H9 (cell line): ENCODE measurements around the gene SFXN5. TPM values are rescaled to one million over a fixed set of nuclear protein-coding genes. Genes with fewer than 3 reads are reported as not detected.

ENCODE experiments used
- DNase-seq: peaks from one replicate; pipeline ENCODE4 v3.0.0-alpha.2; 2017
- H2AFZ ChIP-seq: one replicate; pipeline ENCODE4 v1.6.1; 2013; ENCODE audit warnings: mild to moderate bottlenecking, low read length, control low read depth, moderate library complexity
- H2AK5ac ChIP-seq: 2 replicates; pipeline ENCODE4 v1.6.1; 2013; ENCODE audit warnings: low read length, control low read depth, mixed read lengths; ENCODE audit not compliant: insufficient read length
- H2BK120ac ChIP-seq: one replicate; pipeline ENCODE4 v1.6.1; 2013; ENCODE audit warnings: low read depth, mild to moderate bottlenecking, low read length, control low read depth, inconsistent platforms; ENCODE audit not compliant: poor library complexity, severe bottlenecking
- H2BK12ac ChIP-seq: 2 replicates; pipeline ENCODE4 v1.6.1; 2013; ENCODE audit warnings: low read length, control low read depth, mixed read lengths, low read depth; ENCODE audit not compliant: insufficient read length
- H2BK15ac ChIP-seq: 2 replicates; pipeline ENCODE4 v1.6.1; 2013; ENCODE audit warnings: low read depth, low read length, control low read depth
- H2BK20ac ChIP-seq: one replicate; pipeline ENCODE4 v1.6.1; 2013; ENCODE audit warnings: low read depth, mild to moderate bottlenecking, low read length, control low read depth, inconsistent platforms; ENCODE audit not compliant: poor library complexity, severe bottlenecking
- H2BK5ac ChIP-seq: 2 replicates; pipeline ENCODE4 v1.6.1; 2013; ENCODE audit warnings: low read length, control low read depth, mixed read lengths; ENCODE audit not compliant: insufficient read length
- H3K14ac ChIP-seq: 2 replicates; pipeline ENCODE4 v1.6.1; 2013; ENCODE audit warnings: low read length, control low read depth; ENCODE audit not compliant: insufficient read depth
- H3K18ac ChIP-seq: 2 replicates; pipeline ENCODE4 v1.6.1; 2013; ENCODE audit warnings: low read depth, mild to moderate bottlenecking, mixed read lengths, low read length, control low read depth; ENCODE audit not compliant: insufficient read length
- H3K23ac ChIP-seq: 2 replicates; pipeline ENCODE4 v1.6.1; 2013; ENCODE audit warnings: low read length, control low read depth, mixed read lengths, low read depth; ENCODE audit not compliant: insufficient read length
- H3K23me2 ChIP-seq: 2 replicates; pipeline ENCODE4 v1.6.1; 2013; ENCODE audit warnings: low read depth, mild to moderate bottlenecking, mixed read lengths, low read length, control low read depth; ENCODE audit not compliant: insufficient read length, poor library complexity, severe bottlenecking
- H3K27ac ChIP-seq: 2 replicates; pipeline ENCODE4 v1.5.1; 2013; ENCODE audit warnings: low read length, control low read depth, mixed read lengths, low read depth; ENCODE audit not compliant: insufficient read length
- H3K27me3 ChIP-seq: 2 replicates; pipeline ENCODE4 v1.6.1; 2013; ENCODE audit warnings: low read length, control low read depth, inconsistent platforms; ENCODE audit not compliant: insufficient read depth
- H3K4ac ChIP-seq: 2 replicates; pipeline ENCODE4 v1.6.1; 2013; ENCODE audit warnings: low read depth, mild to moderate bottlenecking, control low read depth, inconsistent platforms, low read length, moderate library complexity
- H3K4me1 ChIP-seq: 2 replicates; pipeline ENCODE4 v1.6.1; 2013; ENCODE audit warnings: low read length, control low read depth, inconsistent platforms; ENCODE audit not compliant: insufficient read depth
- H3K4me2 ChIP-seq: 2 replicates; pipeline ENCODE4 v1.6.1; 2013; ENCODE audit warnings: low read length, control low read depth, mixed read lengths; ENCODE audit not compliant: insufficient read length, insufficient read depth
- H3K56ac ChIP-seq: 2 replicates; pipeline ENCODE4 v1.6.1; 2013; ENCODE audit warnings: low read depth, mild to moderate bottlenecking, mixed read lengths, low read length, control low read depth; ENCODE audit not compliant: insufficient read length
- H3K79me1 ChIP-seq: 2 replicates; pipeline ENCODE4 v1.6.1; 2013; ENCODE audit warnings: low read depth, mild to moderate bottlenecking, moderate library complexity, low read length, control low read depth, inconsistent platforms; ENCODE audit not compliant: insufficient read depth, poor library complexity, severe bottlenecking
- H3K79me2 ChIP-seq: 2 replicates; pipeline ENCODE4 v1.6.1; 2013; ENCODE audit warnings: low read length, control low read depth, inconsistent platforms; ENCODE audit not compliant: insufficient read depth
- H3K9ac ChIP-seq: 2 replicates; pipeline ENCODE4 v1.6.1; 2013; ENCODE audit warnings: low read length, control low read depth, mixed read lengths; ENCODE audit not compliant: insufficient read length; ENCODE audit errors: extremely low read depth
- H3K9me3 ChIP-seq: one replicate; pipeline ENCODE4 v1.6.1; 2013; ENCODE audit warnings: low read depth, low read length, inconsistent platforms; ENCODE audit not compliant: control insufficient read depth
- H3T11ph ChIP-seq: one replicate; pipeline ENCODE4 v1.6.1; 2013; ENCODE audit warnings: mild to moderate bottlenecking, low read length, control low read depth, inconsistent platforms
- H4K20me1 ChIP-seq: one replicate; pipeline ENCODE4 v1.6.1; 2013; ENCODE audit not compliant: control insufficient read depth, insufficient read length, insufficient read depth
- H4K5ac ChIP-seq: 2 replicates; pipeline ENCODE4 v1.6.1; 2013; ENCODE audit warnings: low read depth, mild to moderate bottlenecking, mixed read lengths, low read length, control low read depth; ENCODE audit not compliant: insufficient read length
- H4K8ac ChIP-seq: replicated peaks from 2 replicates; pipeline ENCODE4 v1.6.1; 2013; ENCODE audit warnings: low read length, control low read depth, mixed read lengths, low read depth; ENCODE audit not compliant: insufficient read length
- H4K91ac ChIP-seq: 2 replicates; pipeline ENCODE4 v1.6.1; 2013; ENCODE audit warnings: low read depth, mild to moderate bottlenecking, moderate library complexity, mixed read lengths, low read length, control low read depth; ENCODE audit not compliant: insufficient read length
- H3K27ac Mint-ChIP-seq, 3 experiments: 2 replicates in 2 of 3; 3 replicates in 1 of 3; pipeline ENCODE4 v1.8.0; 2020 to 2021; ENCODE audit warnings: mixed read lengths in 3 of 3, mild to moderate bottlenecking in 1 of 3, moderate library complexity in 1 of 3
- H3K27me3 Mint-ChIP-seq: 2 replicates; pipeline ENCODE4 v1.8.0; 2021; ENCODE audit warnings: low read depth, mild to moderate bottlenecking, moderate library complexity, mixed read lengths
- H3K36me3 Mint-ChIP-seq, 3 experiments: 2 replicates in 2 of 3; 3 replicates in 1 of 3; pipeline ENCODE4 v1.8.0; 2020 to 2021; ENCODE audit warnings: low read depth in 3 of 3, mixed read lengths in 3 of 3; ENCODE audit not compliant: insufficient read depth in 1 of 3
- H3K4me1 Mint-ChIP-seq, 2 experiments: 2 replicates each; pipeline ENCODE4 v1.8.0; 2020; ENCODE audit warnings: mixed read lengths in 2 of 2
- H3K4me3 Mint-ChIP-seq, 2 experiments: 2 replicates in 1 of 2; 3 replicates in 1 of 2; pipeline ENCODE4 v1.8.0; 2020 to 2021; ENCODE audit warnings: mild to moderate bottlenecking in 2 of 2, mixed read lengths in 2 of 2, moderate library complexity in 1 of 2
- H3K9me3 Mint-ChIP-seq, 2 experiments: 2 replicates in 1 of 2; 3 replicates in 1 of 2; pipeline ENCODE4 v1.8.0; 2020; ENCODE audit warnings: mild to moderate bottlenecking in 2 of 2, mixed read lengths in 2 of 2, moderate library complexity in 1 of 2
- CTCF ChIP-seq: fragments of 200-600 bp; sonication (generic); conservative IDR thresholded peaks from 3 replicates; pipeline ENCODE4 v1.8.0; 2021; ENCODE audit warnings: antibody characterized with exemption, mild to moderate bottlenecking
- WGBS: extraction: QIAGEN DNeasy Blood & Tissue Kit; methylation state at CpG from one replicate; pipeline ENCODE4 v1.1.7; 2013; ENCODE audit warnings: missing lambda C conversion rate, low lambda C conversion rate, mixed read lengths; ENCODE audit not compliant: insufficient read length; ENCODE audit errors: extremely low coverage; 5-methylcytosine and 5-hydroxymethylcytosine counted together
- total RNA-seq: library from RNA; stranded (reverse); gene quantifications from 2 replicates; pipeline ENCODE4 v1.2.1, GENCODE V29; 2021

Gene SFXN5
- total RNA-seq, 1 experiment from 2014 or later = 30.9 TPM

- TF ChIP-seq CTCF = no peak
- H3K4me1 Mint-ChIP-seq = peaks cover 33 to 38% of the 10 kb centered on the region in 2 experiments
- Histone ChIP-seq H3K79me2 (no peaks in the 10 kb centered on the region), H2BK120ac (no peak overlapping the region), H2BK5ac (no peak overlapping the region), H3K4ac (no peak overlapping the region), H4K91ac (no peak overlapping the region), H3K9ac (no peak overlapping the region), H3K27me3 (no peaks in the 10 kb centered on the region; the same call in 1 of the 2 replicates), H3K23me2 (peaks cover 2% of the 10 kb centered on the region), H3K23ac (no peak overlapping the region), H3K4me2 (no peak overlapping the region), H2BK12ac (no peak overlapping the region), H3K14ac (no peak overlapping the region), H3K79me1 (no peaks in the 10 kb centered on the region), H3K4me1 (peaks cover 3% of the 10 kb centered on the region; the same call in 1 of the 2 replicates), H2AFZ (no peak overlapping the region), H4K20me1 (no peaks in the 10 kb centered on the region), H3T11ph (no peak overlapping the region), H3K27ac (no peak overlapping the region), H3K18ac (no peak overlapping the region), H2BK15ac (no peak overlapping the region), H2BK20ac (no peak overlapping the region), H2AK5ac (no peak overlapping the region), H4K8ac (no peak overlapping the region), H3K9me3 (no peaks in the 10 kb centered on the region), H3K56ac (no peak overlapping the region), H4K5ac (no peak overlapping the region)
- H3K4me3 Mint-ChIP-seq = no peak overlapping the region
- no peaks in the 10 kb centered on the region for H3K9me3 Mint-ChIP-seq
- peaks cover 32% of the 10 kb centered on the region for H3K27me3 Mint-ChIP-seq
- WGBS = no CpG with 5 or more reads among the region's 7 CpGs
- H3K27ac Mint-ChIP-seq = no peak overlapping the region; a peak in 1 of 7 replicates
- peaks cover 3 to 19% (median 12%) of the 10 kb centered on the region in 3 experiments; a peak in 6 of 7 replicates for H3K36me3 Mint-ChIP-seq
- no peak for DNase-seq
Observed at GRCh38 chr2:72943540-72944395, 127.7 kb downstream of the SFXN5 start.
